ENCODE results near the gene RBBP8NL.

The RBBP8NL gene

GRCh38 chr20:62427172-62428001 is at the start of gene RBBP8NL:
Gene RBBP8NL, minus strand, starts transcription at chr20:62427539. Its CDS starts 7,892 bp downstream, at chr20:62419647.
- no peak for DNase-seq

- no peak for DNase-seq
Measured at GRCh38 chr20:62476056-62476838, 48.9 kb upstream of the RBBP8NL start.

- DNase-seq, result no peak
Measured at GRCh38 chr20:62475772-62476055, 48.4 kb upstream of the RBBP8NL start, which contains the start of gene GATA5. Gene GATA5, minus strand, starts transcription at chr20:62475995. Its CDS starts 474 bp downstream, at chr20:62475521.

- DNase-seq, result no peak
Measured at GRCh38 chr20:62475027-62475771, 47.9 kb upstream of the RBBP8NL start.

GRCh38 chr20:62474604-62475026 is 47.3 kb upstream of the RBBP8NL start:
- no peak for DNase-seq

- DNase-seq, result no peak
Measured at GRCh38 chr20:62473717-62474603, 46.6 kb upstream of the RBBP8NL start.

GRCh38 chr20:62472941-62473585 is 45.7 kb upstream of the RBBP8NL start:
- DNase-seq, result no peak

GRCh38 chr20:62472138-62472940 is 45.0 kb upstream of the RBBP8NL start:
- DNase-seq, result no peak

GRCh38 chr20:62470459-62470858 is 43.1 kb upstream of the RBBP8NL start:
- DNase-seq, result no peak

- DNase-seq, result no peak
Measured at GRCh38 chr20:62470001-62470400, 42.7 kb upstream of the RBBP8NL start.

- DNase-seq, result no peak
Measured at GRCh38 chr20:62469352-62469751, 42.0 kb upstream of the RBBP8NL start.

- no peak for DNase-seq
Measured at GRCh38 chr20:62466806-62467537, 39.6 kb upstream of the RBBP8NL start.

- no peak for DNase-seq
Measured at GRCh38 chr20:62466072-62466760, 38.9 kb upstream of the RBBP8NL start.

- DNase-seq, result no peak
Measured at GRCh38 chr20:62464990-62465389, 37.7 kb upstream of the RBBP8NL start.

GRCh38 chr20:62464425-62464770 is 37.1 kb upstream of the RBBP8NL start:
- DNase-seq, result no peak

- no peak for DNase-seq
Measured at GRCh38 chr20:62463651-62464424, 36.5 kb upstream of the RBBP8NL start.

- DNase-seq, result no peak
Measured at GRCh38 chr20:62462976-62463592, 35.7 kb upstream of the RBBP8NL start.

GRCh38 chr20:62461834-62462233 is 34.5 kb upstream of the RBBP8NL start:
- DNase-seq, result no peak
